Measurements from ENCODE around the gene TATDN2. TPM values are rescaled to one million over a fixed set of nuclear protein-coding genes. Genes with fewer than 3 reads are reported as not detected.

Gene TATDN2
- total and polyA plus RNA-seq, 5 donors from 2014 or later, result 10.2 to 86.5 (median 13.2) TPM

DNA sequence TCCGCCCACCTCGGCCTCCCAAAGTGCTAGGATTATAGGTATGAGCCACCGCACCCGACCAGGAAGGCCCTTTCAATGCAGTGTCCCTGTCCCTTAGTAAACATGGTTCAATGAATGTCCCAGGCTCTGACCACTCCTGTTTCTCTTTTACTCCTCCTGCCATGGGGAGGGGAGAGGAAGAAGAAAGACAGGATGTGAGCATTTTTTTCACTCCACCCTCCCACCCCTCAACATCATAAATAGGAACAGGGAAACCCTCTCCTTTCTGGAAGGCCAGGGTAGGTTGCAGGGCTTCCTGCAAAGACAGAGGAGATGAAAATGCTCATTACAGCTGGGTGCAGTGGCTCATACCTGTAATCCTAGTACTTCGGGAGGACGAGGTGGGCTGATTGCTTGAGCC is 7.5 kb upstream of the TATDN2 start:
- H3K4me1 ChIP-seq (ENCODE audit: control insufficient read depth, insufficient read depth, low read length, poor library complexity, severe bottlenecking), result peaks cover 43% of the 10 kb centered on the region
- H3K27ac Mint-ChIP-seq, result peak overlapping the region in 1 of 3 donors; percentile 67
- no peak overlapping the region for H3K4me3 ChIP-seq (ENCODE audit: low read depth, low read length)
- no peak overlapping the region for H3K27ac ChIP-seq (ENCODE audit: insufficient read depth, low read length, poor library complexity, severe bottlenecking)
- H3K36me3 ChIP-seq (ENCODE audit: control insufficient read depth, insufficient read depth, low read length), result no peaks in the 10 kb centered on the region
- no peak for ATAC-seq (ENCODE audit: low read depth in 2 of 2)
- H3K9me3 Mint-ChIP-seq, result peaks cover 0 to 12% (median 4%) of the 10 kb centered on the region in 7 donors
- H3K4me1 Mint-ChIP-seq, result peaks cover 25 to 60% (median 35%) of the 10 kb centered on the region in 4 donors
- H3K4me3 Mint-ChIP-seq, result peak overlapping the region in 3 of 4 donors; percentile 15 to 72 (median 44)
- peaks cover 24% of the 10 kb centered on the region for H3K36me3 Mint-ChIP-seq
- no peaks in the 10 kb centered on the region for H3K27me3 Mint-ChIP-seq
- no peaks in the 10 kb centered on the region for H3K27me3 ChIP-seq (ENCODE audit: control insufficient read depth, insufficient read depth, low read length)
- no peak for DNase-seq
- peaks cover 8 to 15% of the 10 kb centered on the region in 2 experiments for H3K9me3 ChIP-seq (ENCODE audit: control insufficient read depth in 2 of 2, low read length in 2 of 2)

DNA sequence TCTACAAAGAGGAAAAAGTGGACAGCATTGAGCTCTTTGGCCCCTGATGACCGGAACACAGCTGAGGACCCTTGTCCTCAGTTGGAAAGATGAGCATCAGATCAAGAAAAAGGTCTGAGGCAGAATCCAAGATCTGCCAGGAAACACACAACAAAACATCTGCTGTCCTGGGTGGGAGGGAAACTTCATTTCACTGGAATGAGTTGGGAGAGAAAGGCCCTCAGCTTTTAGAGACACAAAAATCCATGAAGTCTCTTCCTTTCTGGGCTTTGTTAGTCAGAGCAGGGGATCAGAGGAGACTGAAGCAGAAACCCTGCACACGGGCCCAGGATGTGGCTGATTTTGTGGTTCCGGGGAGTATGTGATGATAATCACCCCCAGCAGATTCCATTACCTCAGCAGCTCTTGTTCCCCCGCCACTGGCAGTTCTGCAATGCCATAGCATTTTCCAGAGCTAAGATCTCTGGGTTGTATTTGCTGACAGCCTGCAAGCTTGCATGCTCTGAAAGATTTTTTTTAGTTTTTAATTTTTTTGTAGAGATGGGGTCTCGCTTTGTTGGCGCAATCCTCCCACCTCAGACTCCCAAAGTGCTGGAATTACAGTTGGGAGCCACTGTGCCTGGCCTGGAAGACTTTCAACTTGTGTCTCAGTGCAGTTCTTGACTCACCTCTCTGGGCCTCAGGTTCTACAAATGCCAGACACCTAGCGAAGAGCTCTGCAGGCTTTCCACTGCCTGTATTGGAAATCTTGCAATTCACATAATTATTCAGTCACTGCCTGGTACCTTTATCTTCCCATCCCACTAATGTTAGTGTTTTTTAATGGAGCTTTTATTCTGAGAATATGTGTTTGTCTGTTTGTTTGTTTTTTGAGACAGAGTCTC is 5.8 kb upstream of the TATDN2 start:
- ATAC-seq (ENCODE audit: low read depth in 2 of 2) (peak; percentile 93 to 95), DNase-seq (peak; percentile 55 to 91 (median 76))
- peak overlapping the region; percentile 70 for H3K27ac ChIP-seq (ENCODE audit: insufficient read depth, low read length, poor library complexity, severe bottlenecking)
- Mint-ChIP-seq H3K4me3 (peak overlapping the region; percentile 74 to 87 (median 82)), H3K27me3 (no peaks in the 10 kb centered on the region), H3K9me3 (peaks cover 0 to 15% (median 4%) of the 10 kb centered on the region in 7 donors), H3K27ac (peak overlapping the region; percentile 94 to 98 (median 96)), H3K4me1 (peaks cover 25 to 57% (median 38%) of the 10 kb centered on the region in 4 donors), H3K36me3 (peaks cover 18% of the 10 kb centered on the region)
- H3K9me3 ChIP-seq (ENCODE audit: control insufficient read depth in 2 of 2, low read length in 2 of 2), result peaks cover 8 to 15% of the 10 kb centered on the region in 2 experiments
- H3K36me3 ChIP-seq (ENCODE audit: control insufficient read depth, insufficient read depth, low read length), result no peaks in the 10 kb centered on the region
- H3K4me3 ChIP-seq (ENCODE audit: low read depth, low read length), result peak overlapping the region; percentile 66
- H3K27me3 ChIP-seq (ENCODE audit: control insufficient read depth, insufficient read depth, low read length), result no peaks in the 10 kb centered on the region
- peaks cover 40% of the 10 kb centered on the region for H3K4me1 ChIP-seq (ENCODE audit: control insufficient read depth, insufficient read depth, low read length, poor library complexity, severe bottlenecking)

DNA sequence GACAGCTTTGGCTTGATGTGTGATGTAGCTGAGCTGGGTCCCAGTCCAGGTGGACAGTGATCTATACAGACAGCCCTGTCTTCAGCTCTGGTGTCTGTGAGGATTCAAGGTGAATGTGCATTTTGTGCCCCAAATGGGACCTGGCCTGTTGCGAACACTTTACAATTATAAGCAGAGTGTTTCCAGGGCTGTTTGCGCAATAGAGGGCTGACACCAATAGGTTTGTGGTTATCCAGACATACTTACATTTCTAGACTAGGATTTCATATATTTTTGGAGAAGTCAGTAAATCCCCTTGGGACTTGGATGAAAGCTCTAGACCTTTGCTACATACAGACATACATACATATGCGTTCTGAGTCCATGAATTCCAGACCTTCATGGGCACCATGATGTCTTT is 4.2 kb upstream of the TATDN2 start:
- H3K27ac Mint-ChIP-seq, result peak overlapping the region; percentile 7 to 94 (median 78)
- peaks cover 5% of the 10 kb centered on the region for H3K36me3 Mint-ChIP-seq
- ATAC-seq (ENCODE audit: low read depth in 2 of 2), result no peak

DNA sequence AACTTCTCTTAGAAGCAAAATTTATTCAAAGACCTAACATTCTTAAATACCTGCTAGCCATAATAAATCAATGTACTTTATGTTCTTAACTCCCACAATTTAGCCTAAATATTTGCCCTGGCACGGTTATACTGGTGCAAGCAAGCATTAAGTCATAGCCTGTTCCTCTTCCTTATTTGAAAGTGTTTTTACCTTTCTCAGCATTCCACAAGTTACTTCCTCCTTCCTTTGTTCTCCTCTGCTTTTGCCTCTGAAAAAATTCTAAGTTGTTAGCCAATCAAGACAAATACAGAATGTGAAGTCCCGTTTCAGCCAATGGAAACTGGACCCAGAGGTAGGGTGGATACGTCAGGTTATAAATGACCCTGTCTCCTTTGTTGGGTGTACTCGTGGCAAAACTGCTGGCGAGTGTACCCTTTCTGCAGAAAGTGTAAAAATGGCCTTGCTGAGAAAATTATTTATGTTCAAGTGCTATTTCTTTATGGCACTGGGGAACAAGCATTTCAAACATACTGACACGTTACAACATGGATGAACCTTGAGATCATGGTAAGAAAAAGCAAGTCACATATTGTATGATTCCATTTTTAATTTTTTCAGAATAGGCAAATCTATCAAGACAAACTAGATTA is 3.1 kb upstream of the TATDN2 start:
- H3K36me3 Mint-ChIP-seq, result peaks cover 6% of the 10 kb centered on the region
- H3K27me3 ChIP-seq (ENCODE audit: control insufficient read depth, insufficient read depth, low read length), result no peaks in the 10 kb centered on the region
- H3K27me3 Mint-ChIP-seq, result no peaks in the 10 kb centered on the region
- DNase-seq, result no peak
- H3K4me1 Mint-ChIP-seq, result peaks cover 23 to 53% (median 38%) of the 10 kb centered on the region in 4 donors
- peaks cover 8 to 15% of the 10 kb centered on the region in 2 experiments for H3K9me3 ChIP-seq (ENCODE audit: control insufficient read depth in 2 of 2, low read length in 2 of 2)
- ATAC-seq (ENCODE audit: low read depth in 2 of 2), result no peak
- H3K4me3 ChIP-seq (ENCODE audit: low read depth, low read length), result no peak overlapping the region
- H3K36me3 ChIP-seq (ENCODE audit: control insufficient read depth, insufficient read depth, low read length), result no peaks in the 10 kb centered on the region
- peaks cover 0 to 18% (median 7%) of the 10 kb centered on the region in 7 donors for H3K9me3 Mint-ChIP-seq
- H3K4me3 Mint-ChIP-seq, result peak overlapping the region in 1 of 4 donors; percentile 28
- peaks cover 49% of the 10 kb centered on the region for H3K4me1 ChIP-seq (ENCODE audit: control insufficient read depth, insufficient read depth, low read length, poor library complexity, severe bottlenecking)
- H3K27ac ChIP-seq (ENCODE audit: insufficient read depth, low read length, poor library complexity, severe bottlenecking), result no peak overlapping the region
- H3K27ac Mint-ChIP-seq, result no peak overlapping the region

More for the DNA sequence above, 4.2 kb upstream of the TATDN2 start:
- Histone ChIP-seq H3K4me1 (ENCODE audit: control insufficient read depth, insufficient read depth, low read length, poor library complexity, severe bottlenecking) (peaks cover 37% of the 10 kb centered on the region), H3K9me3 (ENCODE audit: control insufficient read depth in 2 of 2, low read length in 2 of 2) (peaks cover 8 to 15% of the 10 kb centered on the region in 2 experiments), H3K27me3 (ENCODE audit: control insufficient read depth, insufficient read depth, low read length) (no peaks in the 10 kb centered on the region), H3K27ac (ENCODE audit: insufficient read depth, low read length, poor library complexity, severe bottlenecking) (no peak overlapping the region), H3K36me3 (ENCODE audit: control insufficient read depth, insufficient read depth, low read length) (no peaks in the 10 kb centered on the region), H3K4me3 (ENCODE audit: low read depth, low read length) (no peak overlapping the region)
- no peak for DNase-seq
- Mint-ChIP-seq H3K4me1 (peaks cover 21 to 53% (median 35%) of the 10 kb centered on the region in 4 donors), H3K4me3 (peak overlapping the region in 2 of 4 donors; percentile 21 to 38), H3K27me3 (no peaks in the 10 kb centered on the region), H3K9me3 (peaks cover 0 to 18% (median 7%) of the 10 kb centered on the region in 7 donors)

DNA sequence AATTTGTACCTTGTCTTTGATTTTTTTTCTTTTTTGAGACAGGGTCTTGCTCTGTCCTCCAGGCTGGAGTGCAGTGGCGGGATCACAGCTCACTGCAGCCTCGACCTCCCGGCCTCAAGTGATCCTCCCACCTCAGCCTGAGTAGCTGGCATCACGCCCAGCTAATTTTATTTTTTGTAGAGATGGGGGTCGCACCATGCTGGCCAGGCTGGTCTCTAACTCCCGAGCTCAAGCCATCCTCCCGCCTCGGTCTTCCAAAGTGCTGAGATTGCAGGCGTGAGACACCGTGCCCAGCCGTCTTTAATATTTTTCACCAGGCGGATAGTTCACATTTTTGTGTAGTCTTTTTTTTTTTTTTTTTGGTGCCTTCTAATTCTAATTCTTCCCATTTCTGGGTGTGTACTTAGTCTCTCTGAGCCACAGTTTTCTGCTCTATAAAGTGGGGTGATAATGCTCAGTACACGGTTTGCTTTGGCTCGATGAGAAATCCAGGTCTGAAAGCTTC is 528 bp upstream of the TATDN2 start:
- H3K4me1 ChIP-seq (ENCODE audit: control insufficient read depth, insufficient read depth, low read length, poor library complexity, severe bottlenecking), result peaks cover 51% of the 10 kb centered on the region
- DNase-seq (no peak), ATAC-seq (ENCODE audit: low read depth in 2 of 2) (no peak)
- no peaks in the 10 kb centered on the region for H3K27me3 Mint-ChIP-seq
- peaks cover 8 to 15% of the 10 kb centered on the region in 2 experiments for H3K9me3 ChIP-seq (ENCODE audit: control insufficient read depth in 2 of 2, low read length in 2 of 2)
- H3K27ac ChIP-seq (ENCODE audit: insufficient read depth, low read length, poor library complexity, severe bottlenecking), result peak overlapping the region; percentile 82
- peaks cover 17% of the 10 kb centered on the region for H3K36me3 Mint-ChIP-seq
- H3K27me3 ChIP-seq (ENCODE audit: control insufficient read depth, insufficient read depth, low read length), result no peaks in the 10 kb centered on the region
- H3K36me3 ChIP-seq (ENCODE audit: control insufficient read depth, insufficient read depth, low read length), result peaks cover 8% of the 10 kb centered on the region
- H3K27ac Mint-ChIP-seq, result peak overlapping the region; percentile 96 to 98 (median 96)
- peaks cover 22 to 56% (median 43%) of the 10 kb centered on the region in 4 donors for H3K4me1 Mint-ChIP-seq
- peak overlapping the region; percentile 62 for H3K4me3 ChIP-seq (ENCODE audit: low read depth, low read length)
- H3K4me3 Mint-ChIP-seq, result peak overlapping the region; percentile 86 to 100 (median 88)
- H3K9me3 Mint-ChIP-seq, result peaks cover 0 to 18% (median 7%) of the 10 kb centered on the region in 7 donors

DNA sequence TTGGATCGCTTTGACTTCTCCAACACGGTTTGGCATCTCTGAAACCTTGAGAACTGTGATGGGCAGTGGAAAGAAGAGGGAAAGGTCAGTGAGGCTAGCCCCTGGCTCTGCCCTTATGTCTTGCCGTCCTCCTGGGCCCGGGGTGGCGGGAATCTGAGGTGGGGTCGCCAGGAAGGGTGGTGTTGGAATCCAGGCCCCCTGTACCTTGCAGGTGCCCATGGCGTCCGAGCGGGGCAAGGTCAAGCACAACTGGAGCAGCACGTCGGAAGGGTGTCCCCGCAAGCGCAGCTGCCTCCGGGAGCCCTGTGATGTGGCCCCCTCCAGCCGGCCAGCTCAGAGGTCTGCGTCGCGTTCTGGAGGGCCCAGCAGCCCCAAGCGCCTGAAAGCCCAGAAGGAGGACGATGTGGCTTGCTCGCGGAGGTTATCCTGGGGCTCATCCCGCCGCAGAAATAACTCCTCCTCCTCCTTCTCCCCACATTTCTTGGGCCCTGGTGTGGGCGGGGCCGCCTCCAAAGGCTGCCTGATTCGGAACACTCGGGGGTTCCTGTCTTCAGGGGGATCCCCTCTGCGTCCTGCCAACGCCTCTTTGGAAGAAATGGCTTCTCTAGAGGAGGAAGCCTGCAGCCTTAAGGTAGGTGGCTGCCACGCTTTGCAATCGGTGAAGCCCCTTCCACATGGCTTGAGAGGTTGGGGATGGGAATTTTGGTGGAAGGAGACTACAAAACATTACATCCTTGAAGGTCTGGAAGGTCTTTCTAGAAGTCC is 907 bp downstream of the TATDN2 start:
- H3K36me3 ChIP-seq (ENCODE audit: control insufficient read depth, insufficient read depth, low read length), result peaks cover 20% of the 10 kb centered on the region
- DNase-seq (peak; percentile 28 to 46 (median 45)), ATAC-seq (ENCODE audit: low read depth in 2 of 2) (no peak)
- Mint-ChIP-seq H3K4me1 (peaks cover 22 to 65% (median 48%) of the 10 kb centered on the region in 4 donors), H3K9me3 (peaks cover 0 to 18% (median 7%) of the 10 kb centered on the region in 7 donors), H3K27ac (peak overlapping the region; percentile 95 to 97 (median 97)), H3K36me3 (peaks cover 27% of the 10 kb centered on the region), H3K27me3 (no peaks in the 10 kb centered on the region), H3K4me3 (peak overlapping the region; percentile 99 to 100 (median 100))
- H3K27ac ChIP-seq (ENCODE audit: insufficient read depth, low read length, poor library complexity, severe bottlenecking), result peak overlapping the region; percentile 82
- peak overlapping the region; percentile 95 for H3K4me3 ChIP-seq (ENCODE audit: low read depth, low read length)
- peaks cover 48% of the 10 kb centered on the region for H3K4me1 ChIP-seq (ENCODE audit: control insufficient read depth, insufficient read depth, low read length, poor library complexity, severe bottlenecking)
- H3K27me3 ChIP-seq (ENCODE audit: control insufficient read depth, insufficient read depth, low read length), result no peaks in the 10 kb centered on the region
- H3K9me3 ChIP-seq (ENCODE audit: control insufficient read depth in 2 of 2, low read length in 2 of 2), result peaks cover 8 to 15% of the 10 kb centered on the region in 2 experiments

DNA sequence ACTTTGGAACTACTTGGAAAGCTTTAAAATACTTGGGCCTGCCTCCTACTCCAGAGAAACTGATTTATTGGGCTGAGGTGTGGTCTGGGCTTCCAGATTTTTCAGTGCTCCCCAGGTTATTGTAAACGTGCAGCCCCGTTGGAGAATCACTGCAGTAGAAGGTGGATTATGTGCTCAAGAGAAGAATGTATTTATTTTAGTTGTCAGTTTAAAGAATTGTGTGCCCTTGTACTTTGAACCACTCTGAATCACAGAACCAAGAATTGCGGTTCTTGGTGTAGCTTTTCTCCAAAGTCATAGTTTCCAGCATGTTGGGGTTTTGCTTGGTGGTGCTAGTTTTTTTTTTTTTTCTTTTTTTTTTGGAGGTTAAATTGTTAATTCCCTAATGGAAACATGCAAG is 1.6 kb downstream of the TATDN2 start:
- Mint-ChIP-seq H3K27ac (peak overlapping the region; percentile 64 to 97 (median 95)), H3K36me3 (peaks cover 33% of the 10 kb centered on the region), H3K9me3 (peaks cover 0 to 13% (median 5%) of the 10 kb centered on the region in 7 donors), H3K4me3 (peak overlapping the region; percentile 99 to 100 (median 100)), H3K4me1 (peaks cover 22 to 71% (median 54%) of the 10 kb centered on the region in 4 donors), H3K27me3 (no peaks in the 10 kb centered on the region)
- H3K4me3 ChIP-seq (ENCODE audit: low read depth, low read length), result peak overlapping the region; percentile 95
- DNase-seq (no peak), ATAC-seq (ENCODE audit: low read depth in 2 of 2) (no peak)
- H3K4me1 ChIP-seq (ENCODE audit: control insufficient read depth, insufficient read depth, low read length, poor library complexity, severe bottlenecking), result peaks cover 55% of the 10 kb centered on the region
- peaks cover 2 to 9% of the 10 kb centered on the region in 2 experiments for H3K9me3 ChIP-seq (ENCODE audit: control insufficient read depth in 2 of 2, low read length in 2 of 2)
- peaks cover 25% of the 10 kb centered on the region for H3K36me3 ChIP-seq (ENCODE audit: control insufficient read depth, insufficient read depth, low read length)
- H3K27ac ChIP-seq (ENCODE audit: insufficient read depth, low read length, poor library complexity, severe bottlenecking), result peak overlapping the region; percentile 82
- H3K27me3 ChIP-seq (ENCODE audit: control insufficient read depth, insufficient read depth, low read length), result no peaks in the 10 kb centered on the region
